ENCODE results near the gene GNAS. TPM values are rescaled to one million over a fixed set of nuclear protein-coding genes. Genes with fewer than 3 reads are reported as not detected.

Gene GNAS
- total RNA-seq, 1 donor, result 366 TPM

GRCh38 chr20:58871533-58872102, 19.1 kb downstream of the GNAS start:
- H3K4me1 ChIP-seq (ENCODE audit: insufficient read depth, low read length), result peaks cover 17% of the 10 kb centered on the region
- H3K27me3 ChIP-seq (ENCODE audit: insufficient read depth, low read length), result no peaks in the 10 kb centered on the region
- TF ChIP-seq CTCF (IDR thresholded peaks at IDR 0.05; ENCODE audit: extremely low read depth, low read depth, low read length), result no peak
- no peaks in the 10 kb centered on the region for H3K36me3 ChIP-seq (ENCODE audit: insufficient read depth, low read length)
- no peak overlapping the region for H3K4me3 ChIP-seq (ENCODE audit: insufficient read depth, low read length)
- H3K79me2 ChIP-seq (ENCODE audit: insufficient read depth, low read length), result no peaks in the 10 kb centered on the region
- no peaks in the 10 kb centered on the region for H3K9me3 ChIP-seq (ENCODE audit: low read depth, low read length)
- H3K4me2 ChIP-seq (ENCODE audit: insufficient read depth, low read length), result no peak overlapping the region
- DNase-seq (ENCODE audit: insufficient read length, low spot score, missing footprints), result peak; percentile 22
- no peak overlapping the region for H2AFZ ChIP-seq (ENCODE audit: low read length)
- no peaks in the 10 kb centered on the region for H4K20me1 ChIP-seq (ENCODE audit: insufficient read depth, low read length)
- no peak overlapping the region for H3K27ac ChIP-seq (ENCODE audit: low read depth, low read length)

- no peak overlapping the region for H3K27ac ChIP-seq (ENCODE audit: low read depth, low read length)
- no peak overlapping the region for H3K4me3 ChIP-seq (ENCODE audit: insufficient read depth, low read length)
- H3K9me3 ChIP-seq (ENCODE audit: low read depth, low read length), result no peaks in the 10 kb centered on the region
- no peak for TF ChIP-seq CTCF (IDR thresholded peaks at IDR 0.05; ENCODE audit: extremely low read depth, low read depth, low read length)
- H3K36me3 ChIP-seq (ENCODE audit: insufficient read depth, low read length), result no peaks in the 10 kb centered on the region
- no peak overlapping the region for H3K4me2 ChIP-seq (ENCODE audit: insufficient read depth, low read length)
- no peaks in the 10 kb centered on the region for H4K20me1 ChIP-seq (ENCODE audit: insufficient read depth, low read length)
- peak overlapping the region; percentile 66 for H2AFZ ChIP-seq (ENCODE audit: low read length)
- peaks cover 10% of the 10 kb centered on the region for H3K4me1 ChIP-seq (ENCODE audit: insufficient read depth, low read length)
- no peaks in the 10 kb centered on the region for H3K27me3 ChIP-seq (ENCODE audit: insufficient read depth, low read length)
- H3K79me2 ChIP-seq (ENCODE audit: insufficient read depth, low read length), result no peaks in the 10 kb centered on the region
- DNase-seq (ENCODE audit: insufficient read length, low spot score, missing footprints), result no peak
Observed at GRCh38 chr20:58874469-58874868, 22.0 kb downstream of the GNAS start.

- Histone ChIP-seq H3K27ac (ENCODE audit: low read depth, low read length) (no peak overlapping the region), H3K27me3 (ENCODE audit: insufficient read depth, low read length) (no peaks in the 10 kb centered on the region), H3K4me2 (ENCODE audit: insufficient read depth, low read length) (peak overlapping the region; percentile 54), H3K36me3 (ENCODE audit: insufficient read depth, low read length) (no peaks in the 10 kb centered on the region), H2AFZ (ENCODE audit: low read length) (no peak overlapping the region), H3K4me1 (ENCODE audit: insufficient read depth, low read length) (peaks cover 10% of the 10 kb centered on the region), H3K9me3 (ENCODE audit: low read depth, low read length) (no peaks in the 10 kb centered on the region), H3K4me3 (ENCODE audit: insufficient read depth, low read length) (no peak overlapping the region), H4K20me1 (ENCODE audit: insufficient read depth, low read length) (no peaks in the 10 kb centered on the region), H3K79me2 (ENCODE audit: insufficient read depth, low read length) (no peaks in the 10 kb centered on the region)
- no peak for TF ChIP-seq CTCF (IDR thresholded peaks at IDR 0.05; ENCODE audit: extremely low read depth, low read depth, low read length)
- no peak for DNase-seq (ENCODE audit: insufficient read length, low spot score, missing footprints)
Observed at GRCh38 chr20:58875111-58875510, 22.6 kb downstream of the GNAS start.

- Histone ChIP-seq H2AFZ (ENCODE audit: low read length) (no peak overlapping the region), H3K4me3 (ENCODE audit: insufficient read depth, low read length) (no peak overlapping the region), H3K27me3 (ENCODE audit: insufficient read depth, low read length) (no peaks in the 10 kb centered on the region), H3K79me2 (ENCODE audit: insufficient read depth, low read length) (no peaks in the 10 kb centered on the region), H3K4me2 (ENCODE audit: insufficient read depth, low read length) (peak overlapping the region; percentile 54), H3K4me1 (ENCODE audit: insufficient read depth, low read length) (peaks cover 10% of the 10 kb centered on the region), H4K20me1 (ENCODE audit: insufficient read depth, low read length) (no peaks in the 10 kb centered on the region), H3K9me3 (ENCODE audit: low read depth, low read length) (no peaks in the 10 kb centered on the region), H3K36me3 (ENCODE audit: insufficient read depth, low read length) (no peaks in the 10 kb centered on the region), H3K27ac (ENCODE audit: low read depth, low read length) (no peak overlapping the region)
- no peak for TF ChIP-seq CTCF (IDR thresholded peaks at IDR 0.05; ENCODE audit: extremely low read depth, low read depth, low read length)
- peak; percentile 90 for DNase-seq (ENCODE audit: insufficient read length, low spot score, missing footprints)
Observed at GRCh38 chr20:58875541-58876134, 23.1 kb downstream of the GNAS start.

All from osteoblast (primary cell).